GM12873 (cell line): ENCODE measurements around the gene CTNNBIP1.

ENCODE experiments used
- CTCF ChIP-seq: IDR thresholded peaks from 2 replicates; pipeline ENCODE4 v1.5.1; 2012; ENCODE audit warnings: low read depth, mild to moderate bottlenecking, moderate library complexity, low read length, control low read depth; ENCODE audit not compliant: insufficient read depth; ENCODE audit errors: missing control alignments

Gene CTNNBIP1

GRCh38 chr1:9835404-9835757 lies 74.7 kb downstream of the CTNNBIP1 start:
- no peak for TF ChIP-seq CTCF

- no peak for TF ChIP-seq CTCF
Observed at GRCh38 chr1:9833632-9834031, 76.4 kb downstream of the CTNNBIP1 start.

- peak; percentile 56 for TF ChIP-seq CTCF
Observed at GRCh38 chr1:9827558-9828185, 82.4 kb downstream of the CTNNBIP1 start.

GRCh38 chr1:9826616-9827015 lies 83.5 kb downstream of the CTNNBIP1 start:
- TF ChIP-seq CTCF, result no peak

- no peak for TF ChIP-seq CTCF
Observed at GRCh38 chr1:9826087-9826486, 84.0 kb downstream of the CTNNBIP1 start.

- no peak for TF ChIP-seq CTCF
Observed at GRCh38 chr1:9825093-9826074, 84.7 kb downstream of the CTNNBIP1 start.

GRCh38 chr1:9824702-9825089 lies 85.4 kb downstream of the CTNNBIP1 start:
- TF ChIP-seq CTCF, result no peak
